ENCODE data around the gene PRKCA.

- TF ChIP-seq CTCF (IDR thresholded peaks at IDR 0.05; ENCODE audit: extremely low read depth in 1 of 2, insufficient read depth in 1 of 2, low read depth in 1 of 2, low read length in 2 of 2) (no peak), POLR2A (IDR thresholded peaks at IDR 0.05; ENCODE audit: low read depth, low read length) (no peak), EZH2 (IDR thresholded peaks at IDR 0.05; ENCODE audit: borderline replicate concordance, low read depth, low read length, severe bottlenecking) (no peak), JUN (IDR thresholded peaks at IDR 0.05; ENCODE audit: borderline replicate concordance, insufficient read depth, insufficient read length, low read depth) (no peak), POLR2AphosphoS5 (IDR thresholded peaks at IDR 0.05; ENCODE audit: insufficient read depth, low read depth, low read length) (no peak), MAX (IDR thresholded peaks at IDR 0.05; ENCODE audit: insufficient read depth, insufficient read length) (no peak), MYC (IDR thresholded peaks at IDR 0.05; ENCODE audit: low read depth, low read length) (no peak)
Observed at GRCh38 chr17:66555605-66556004, 253.2 kb downstream of the PRKCA start.

Data from endothelial cell of umbilical vein (primary cell).